ENCODE measurements around the gene UBE2C.
A peak's percentile ranks its signal among the peaks of the same experiment; 100 is the strongest.

Gene UBE2C

GRCh38 chr20:45798935-45799642 is 13.4 kb upstream of the UBE2C start:
- Histone ChIP-seq H3K4me1 (ENCODE audit: control insufficient read depth, low read depth, low read length) (no peaks in the 10 kb centered on the region), H3K27me3 (ENCODE audit: control insufficient read depth, insufficient read depth, low read length) (no peaks in the 10 kb centered on the region), H3K4me3 (ENCODE audit: low read length) (no peak overlapping the region), H3K27ac (ENCODE audit: low read length) (no peak overlapping the region), H3K36me3 (ENCODE audit: control insufficient read depth, low read depth, low read length) (peaks cover 46% of the 10 kb centered on the region), H3K9ac (ENCODE audit: low read length) (no peak overlapping the region), H3K9me3 (ENCODE audit: control insufficient read depth, low read depth, low read length) (no peaks in the 10 kb centered on the region)

- no peak overlapping the region for H3K27ac ChIP-seq (ENCODE audit: low read length)
- H3K4me3 ChIP-seq (ENCODE audit: low read length): no peak overlapping the region
- H3K4me1 ChIP-seq (ENCODE audit: control insufficient read depth, low read depth, low read length): no peaks in the 10 kb centered on the region
- H3K27me3 ChIP-seq (ENCODE audit: control insufficient read depth, insufficient read depth, low read length): no peaks in the 10 kb centered on the region
- no peak overlapping the region for H3K9ac ChIP-seq (ENCODE audit: low read length)
- H3K9me3 ChIP-seq (ENCODE audit: control insufficient read depth, low read depth, low read length): no peaks in the 10 kb centered on the region
- H3K36me3 ChIP-seq (ENCODE audit: control insufficient read depth, low read depth, low read length): peaks cover 58% of the 10 kb centered on the region
Observed at GRCh38 chr20:45801851-45802250, 10.6 kb upstream of the UBE2C start.

GRCh38 chr20:45810191-45810970 is 2.1 kb upstream of the UBE2C start:
- Histone ChIP-seq H3K4me3 (ENCODE audit: low read length) (no peak overlapping the region), H3K9me3 (ENCODE audit: control insufficient read depth, low read depth, low read length) (no peaks in the 10 kb centered on the region), H3K4me1 (ENCODE audit: control insufficient read depth, low read depth, low read length) (no peaks in the 10 kb centered on the region), H3K27ac (ENCODE audit: low read length) (no peak overlapping the region), H3K27me3 (ENCODE audit: control insufficient read depth, insufficient read depth, low read length) (no peaks in the 10 kb centered on the region), H3K36me3 (ENCODE audit: control insufficient read depth, low read depth, low read length) (peaks cover 46% of the 10 kb centered on the region), H3K9ac (ENCODE audit: low read length) (no peak overlapping the region)

- no peaks in the 10 kb centered on the region for H3K4me1 ChIP-seq (ENCODE audit: control insufficient read depth, low read depth, low read length)
- peaks cover 55% of the 10 kb centered on the region for H3K36me3 ChIP-seq (ENCODE audit: control insufficient read depth, low read depth, low read length)
- peak overlapping the region; percentile 26 for H3K27ac ChIP-seq (ENCODE audit: low read length)
- no peaks in the 10 kb centered on the region for H3K9me3 ChIP-seq (ENCODE audit: control insufficient read depth, low read depth, low read length)
- peak overlapping the region; percentile 70 for H3K4me3 ChIP-seq (ENCODE audit: low read length)
- H3K9ac ChIP-seq (ENCODE audit: low read length): peak overlapping the region; percentile 76
- H3K27me3 ChIP-seq (ENCODE audit: control insufficient read depth, insufficient read depth, low read length): no peaks in the 10 kb centered on the region
Observed at GRCh38 chr20:45813006-45813340, 529 bp downstream of the UBE2C start.

GRCh38 chr20:45813489-45813888 is 1.0 kb downstream of the UBE2C start:
- H3K27ac ChIP-seq (ENCODE audit: low read length): no peak overlapping the region
- no peaks in the 10 kb centered on the region for H3K4me1 ChIP-seq (ENCODE audit: control insufficient read depth, low read depth, low read length)
- peak overlapping the region; percentile 70 for H3K4me3 ChIP-seq (ENCODE audit: low read length)
- no peaks in the 10 kb centered on the region for H3K9me3 ChIP-seq (ENCODE audit: control insufficient read depth, low read depth, low read length)
- H3K9ac ChIP-seq (ENCODE audit: low read length): peak overlapping the region; percentile 76
- H3K27me3 ChIP-seq (ENCODE audit: control insufficient read depth, insufficient read depth, low read length): no peaks in the 10 kb centered on the region
- peaks cover 55% of the 10 kb centered on the region for H3K36me3 ChIP-seq (ENCODE audit: control insufficient read depth, low read depth, low read length)

GRCh38 chr20:45814314-45814713 is 1.9 kb downstream of the UBE2C start:
- H3K36me3 ChIP-seq (ENCODE audit: control insufficient read depth, low read depth, low read length): peaks cover 48% of the 10 kb centered on the region
- no peak overlapping the region for H3K27ac ChIP-seq (ENCODE audit: low read length)
- no peaks in the 10 kb centered on the region for H3K9me3 ChIP-seq (ENCODE audit: control insufficient read depth, low read depth, low read length)
- H3K4me3 ChIP-seq (ENCODE audit: low read length): no peak overlapping the region
- no peaks in the 10 kb centered on the region for H3K4me1 ChIP-seq (ENCODE audit: control insufficient read depth, low read depth, low read length)
- H3K27me3 ChIP-seq (ENCODE audit: control insufficient read depth, insufficient read depth, low read length): no peaks in the 10 kb centered on the region
- H3K9ac ChIP-seq (ENCODE audit: low read length): no peak overlapping the region

GRCh38 chr20:45816951-45817350 is 4.5 kb downstream of the UBE2C start:
- Histone ChIP-seq H3K36me3 (ENCODE audit: control insufficient read depth, low read depth, low read length) (peaks cover 36% of the 10 kb centered on the region), H3K9me3 (ENCODE audit: control insufficient read depth, low read depth, low read length) (no peaks in the 10 kb centered on the region), H3K9ac (ENCODE audit: low read length) (no peak overlapping the region), H3K27ac (ENCODE audit: low read length) (no peak overlapping the region), H3K27me3 (ENCODE audit: control insufficient read depth, insufficient read depth, low read length) (no peaks in the 10 kb centered on the region), H3K4me1 (ENCODE audit: control insufficient read depth, low read depth, low read length) (no peaks in the 10 kb centered on the region), H3K4me3 (ENCODE audit: low read length) (no peak overlapping the region)

GRCh38 chr20:45817376-45818194 is 5.1 kb downstream of the UBE2C start:
- no peaks in the 10 kb centered on the region for H3K27me3 ChIP-seq (ENCODE audit: control insufficient read depth, insufficient read depth, low read length)
- H3K9ac ChIP-seq (ENCODE audit: low read length): no peak overlapping the region
- H3K9me3 ChIP-seq (ENCODE audit: control insufficient read depth, low read depth, low read length): no peaks in the 10 kb centered on the region
- no peaks in the 10 kb centered on the region for H3K4me1 ChIP-seq (ENCODE audit: control insufficient read depth, low read depth, low read length)
- peaks cover 36% of the 10 kb centered on the region for H3K36me3 ChIP-seq (ENCODE audit: control insufficient read depth, low read depth, low read length)
- H3K27ac ChIP-seq (ENCODE audit: low read length): no peak overlapping the region
- H3K4me3 ChIP-seq (ENCODE audit: low read length): no peak overlapping the region

GRCh38 chr20:45818239-45818638 is 5.8 kb downstream of the UBE2C start:
- no peaks in the 10 kb centered on the region for H3K9me3 ChIP-seq (ENCODE audit: control insufficient read depth, low read depth, low read length)
- no peak overlapping the region for H3K27ac ChIP-seq (ENCODE audit: low read length)
- H3K4me3 ChIP-seq (ENCODE audit: low read length): no peak overlapping the region
- no peaks in the 10 kb centered on the region for H3K4me1 ChIP-seq (ENCODE audit: control insufficient read depth, low read depth, low read length)
- peaks cover 36% of the 10 kb centered on the region for H3K36me3 ChIP-seq (ENCODE audit: control insufficient read depth, low read depth, low read length)
- no peak overlapping the region for H3K9ac ChIP-seq (ENCODE audit: low read length)
- peaks cover 4% of the 10 kb centered on the region for H3K27me3 ChIP-seq (ENCODE audit: control insufficient read depth, insufficient read depth, low read length)

- Histone ChIP-seq H3K9ac (ENCODE audit: low read length) (no peak overlapping the region), H3K9me3 (ENCODE audit: control insufficient read depth, low read depth, low read length) (no peaks in the 10 kb centered on the region), H3K27me3 (ENCODE audit: control insufficient read depth, insufficient read depth, low read length) (peaks cover 15% of the 10 kb centered on the region), H3K27ac (ENCODE audit: low read length) (no peak overlapping the region), H3K4me1 (ENCODE audit: control insufficient read depth, low read depth, low read length) (no peaks in the 10 kb centered on the region), H3K4me3 (ENCODE audit: low read length) (no peak overlapping the region), H3K36me3 (ENCODE audit: control insufficient read depth, low read depth, low read length) (peaks cover 29% of the 10 kb centered on the region)
Observed at GRCh38 chr20:45819466-45819865, 7.0 kb downstream of the UBE2C start.

- Histone ChIP-seq H3K9ac (ENCODE audit: low read length) (no peak overlapping the region), H3K27me3 (ENCODE audit: control insufficient read depth, insufficient read depth, low read length) (peaks cover 15% of the 10 kb centered on the region), H3K4me3 (ENCODE audit: low read length) (no peak overlapping the region), H3K9me3 (ENCODE audit: control insufficient read depth, low read depth, low read length) (no peaks in the 10 kb centered on the region), H3K36me3 (ENCODE audit: control insufficient read depth, low read depth, low read length) (peaks cover 7% of the 10 kb centered on the region), H3K27ac (ENCODE audit: low read length) (no peak overlapping the region), H3K4me1 (ENCODE audit: control insufficient read depth, low read depth, low read length) (no peaks in the 10 kb centered on the region)
Observed at GRCh38 chr20:45821947-45822346, 9.5 kb downstream of the UBE2C start.

Data from iPS-18a (cell line).